GM12865 (cell line): Measurements from ENCODE around the gene ADAMTS18.

Source experiments
- DNase-seq: peaks from one replicate; pipeline ENCODE4 v3.0.0; 2010; ENCODE audit warnings: low read depth
- H3K4me3 ChIP-seq: 2 replicates; pipeline ENCODE4 v1.5.1; 2011; ENCODE audit warnings: mild to moderate bottlenecking, low read depth, low read length, control low read depth
- CTCF ChIP-seq: IDR thresholded peaks from 2 replicates; pipeline ENCODE4 v1.5.1; 2011; ENCODE audit warnings: low read length, control low read depth, low read depth, inconsistent platforms; ENCODE audit not compliant: insufficient read depth; ENCODE audit errors: missing control alignments

Gene ADAMTS18

GRCh38 chr16:77327717-77328116 is 107.1 kb downstream of the ADAMTS18 start:
- TF ChIP-seq CTCF: no peak
- peak; percentile 21 for DNase-seq
- H3K4me3 ChIP-seq: no peak overlapping the region

GRCh38 chr16:77324729-77325128 is 110.1 kb downstream of the ADAMTS18 start:
- H3K4me3 ChIP-seq: no peak overlapping the region
- no peak for DNase-seq
- no peak for TF ChIP-seq CTCF

- no peak for TF ChIP-seq CTCF
- DNase-seq: no peak
- no peak overlapping the region for H3K4me3 ChIP-seq
These were observed 111.1 kb downstream of the ADAMTS18 start for GRCh38 chr16:77323695-77324094.

GRCh38 chr16:77322757-77323156 is 112.1 kb downstream of the ADAMTS18 start:
- no peak for DNase-seq
- TF ChIP-seq CTCF: no peak
- H3K4me3 ChIP-seq: no peak overlapping the region

GRCh38 chr16:77317059-77317458 is 117.8 kb downstream of the ADAMTS18 start:
- no peak overlapping the region for H3K4me3 ChIP-seq
- DNase-seq: no peak
- no peak for TF ChIP-seq CTCF

- no peak for TF ChIP-seq CTCF
- H3K4me3 ChIP-seq: no peak overlapping the region
- no peak for DNase-seq
These were observed 124.0 kb downstream of the ADAMTS18 start for GRCh38 chr16:77310877-77311276.

- no peak for DNase-seq
- H3K4me3 ChIP-seq: no peak overlapping the region
- TF ChIP-seq CTCF: no peak
These were observed 126.7 kb downstream of the ADAMTS18 start for GRCh38 chr16:77308163-77308561.
